HG03571 (cell line): ENCODE results near the gene ABCF3.
"Not testable (repeated sequence)": the region's sequence is repeated elsewhere in the genome, so short reads cannot be mapped to it uniquely, and the experiment has no call there.

Experiments
- ATAC-seq: cut with Tn5 transposase; IDR thresholded peaks from one replicate; pipeline ENCODE4 v1.9.1; 2021; ENCODE audit not compliant: unreplicated experiment

Gene ABCF3, protein sequence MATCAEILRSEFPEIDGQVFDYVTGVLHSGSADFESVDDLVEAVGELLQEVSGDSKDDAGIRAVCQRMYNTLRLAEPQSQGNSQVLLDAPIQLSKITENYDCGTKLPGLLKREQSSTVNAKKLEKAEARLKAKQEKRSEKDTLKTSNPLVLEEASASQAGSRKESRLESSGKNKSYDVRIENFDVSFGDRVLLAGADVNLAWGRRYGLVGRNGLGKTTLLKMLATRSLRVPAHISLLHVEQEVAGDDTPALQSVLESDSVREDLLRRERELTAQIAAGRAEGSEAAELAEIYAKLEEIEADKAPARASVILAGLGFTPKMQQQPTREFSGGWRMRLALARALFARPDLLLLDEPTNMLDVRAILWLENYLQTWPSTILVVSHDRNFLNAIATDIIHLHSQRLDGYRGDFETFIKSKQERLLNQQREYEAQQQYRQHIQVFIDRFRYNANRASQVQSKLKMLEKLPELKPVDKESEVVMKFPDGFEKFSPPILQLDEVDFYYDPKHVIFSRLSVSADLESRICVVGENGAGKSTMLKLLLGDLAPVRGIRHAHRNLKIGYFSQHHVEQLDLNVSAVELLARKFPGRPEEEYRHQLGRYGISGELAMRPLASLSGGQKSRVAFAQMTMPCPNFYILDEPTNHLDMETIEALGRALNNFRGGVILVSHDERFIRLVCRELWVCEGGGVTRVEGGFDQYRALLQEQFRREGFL

DNA sequence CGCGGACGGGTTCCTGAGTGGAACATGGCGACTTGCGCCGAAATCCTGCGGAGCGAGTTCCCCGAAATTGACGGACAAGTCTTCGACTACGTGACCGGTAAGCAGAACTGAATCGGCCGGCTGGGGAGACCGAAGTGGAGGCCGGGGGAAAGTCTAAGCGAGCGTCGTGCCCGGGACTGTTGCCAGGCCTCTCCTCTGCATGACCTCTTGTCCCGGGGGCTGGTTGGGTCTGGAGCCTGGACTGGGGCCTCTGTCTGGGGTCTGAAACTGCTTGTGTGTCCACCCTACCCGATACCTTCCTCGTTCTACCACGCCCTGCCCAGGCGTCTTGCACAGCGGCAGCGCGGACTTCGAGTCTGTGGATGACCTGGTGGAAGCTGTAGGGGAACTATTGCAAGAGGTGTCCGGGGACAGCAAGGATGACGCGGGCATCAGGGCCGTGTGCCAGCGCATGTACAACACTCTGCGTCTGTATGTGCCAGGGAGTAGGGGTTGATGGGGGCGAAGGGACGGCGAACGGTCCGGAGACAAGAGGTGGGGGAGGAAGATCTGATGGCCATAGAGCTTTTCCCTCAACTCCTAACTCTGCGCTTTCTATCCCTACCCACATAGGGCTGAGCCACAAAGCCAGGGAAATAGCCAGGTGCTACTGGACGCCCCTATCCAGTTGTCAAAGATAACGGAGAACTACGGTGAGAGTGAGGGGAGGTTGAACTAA, at the start of gene ABCF3:
TSS of gene ABCF3 (plus strand) at position 16 of the 718 bp plus-strand sequence. CDS start at position 25, 9 bp downstream.
- ATAC-seq = peak; percentile 16

DNA sequence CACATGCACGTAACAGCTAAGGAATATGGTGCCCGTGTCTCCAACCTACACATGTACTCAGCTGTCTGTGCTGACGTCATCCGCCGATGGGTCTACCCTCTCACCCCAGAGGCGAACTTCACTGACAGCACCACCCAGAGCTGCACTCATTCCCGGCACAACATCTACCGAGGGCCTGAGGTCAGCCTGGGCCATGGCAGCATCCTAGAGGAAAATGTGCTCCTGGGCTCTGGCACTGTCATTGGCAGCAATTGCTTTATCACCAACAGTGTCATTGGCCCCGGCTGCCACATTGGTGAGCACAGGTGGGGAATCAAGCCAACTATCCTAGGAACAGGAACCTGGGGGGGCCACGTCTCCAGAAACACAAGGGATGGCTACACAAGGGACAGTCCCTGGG, 45.6 kb upstream of the ABCF3 start:
- ATAC-seq = no peak

DNA sequence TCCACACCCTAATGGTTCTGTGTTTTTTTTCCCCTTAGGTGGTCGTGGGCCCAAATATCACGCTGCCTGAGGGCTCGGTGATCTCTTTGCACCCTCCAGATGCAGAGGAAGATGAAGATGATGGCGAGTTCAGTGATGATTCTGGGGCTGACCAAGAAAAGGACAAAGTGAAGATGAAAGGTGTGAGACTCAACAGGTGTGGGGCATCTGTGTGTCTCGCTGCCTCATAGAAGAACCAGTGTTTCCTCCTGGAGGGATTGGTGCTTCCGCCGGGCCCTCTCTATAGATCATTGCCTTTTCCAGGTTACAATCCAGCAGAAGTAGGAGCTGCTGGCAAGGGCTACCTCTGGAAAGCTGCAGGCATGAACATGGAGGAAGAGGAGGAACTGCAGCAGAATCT, 43.8 kb upstream of the ABCF3 start:
- ATAC-seq = no peak

DNA sequence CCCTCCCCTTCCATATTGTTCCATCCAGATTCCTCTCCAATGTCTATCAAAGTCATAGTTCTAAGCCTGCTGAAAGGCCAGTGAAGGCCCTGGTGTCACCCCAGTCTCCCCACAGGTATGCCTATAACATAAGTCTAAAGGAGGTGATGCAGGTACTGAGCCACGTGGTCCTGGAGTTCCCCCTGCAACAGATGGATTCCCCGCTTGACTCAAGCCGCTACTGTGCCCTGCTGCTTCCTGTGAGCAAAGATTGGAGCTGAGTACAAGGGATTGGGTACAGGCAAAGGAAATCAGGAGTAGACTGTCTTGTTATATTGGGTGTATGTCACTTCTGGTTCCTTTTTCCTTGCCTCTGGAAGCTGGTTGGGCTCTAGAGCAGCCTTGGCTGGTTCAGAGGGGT, 42.7 kb upstream of the ABCF3 start:
- no peak for ATAC-seq

DNA sequence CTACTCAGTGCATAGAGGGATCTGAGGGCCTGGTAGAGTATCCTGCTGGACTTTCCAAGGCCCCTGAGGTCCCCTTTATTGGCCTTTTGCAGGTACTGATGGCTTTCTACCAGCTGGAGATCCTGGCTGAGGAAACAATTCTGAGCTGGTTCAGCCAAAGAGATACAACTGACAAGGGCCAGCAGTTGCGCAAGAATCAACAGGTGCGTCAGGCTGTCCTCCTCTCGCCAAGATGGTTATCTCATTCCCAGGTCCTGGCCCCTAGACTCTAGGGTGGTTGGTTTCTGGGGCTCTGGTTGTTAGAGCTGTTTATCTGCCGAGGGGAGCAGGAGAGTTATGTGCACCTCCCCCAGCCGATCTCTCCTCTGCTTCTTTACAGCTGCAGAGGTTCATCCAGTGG, 41.5 kb upstream of the ABCF3 start:
- ATAC-seq = no peak

DNA sequence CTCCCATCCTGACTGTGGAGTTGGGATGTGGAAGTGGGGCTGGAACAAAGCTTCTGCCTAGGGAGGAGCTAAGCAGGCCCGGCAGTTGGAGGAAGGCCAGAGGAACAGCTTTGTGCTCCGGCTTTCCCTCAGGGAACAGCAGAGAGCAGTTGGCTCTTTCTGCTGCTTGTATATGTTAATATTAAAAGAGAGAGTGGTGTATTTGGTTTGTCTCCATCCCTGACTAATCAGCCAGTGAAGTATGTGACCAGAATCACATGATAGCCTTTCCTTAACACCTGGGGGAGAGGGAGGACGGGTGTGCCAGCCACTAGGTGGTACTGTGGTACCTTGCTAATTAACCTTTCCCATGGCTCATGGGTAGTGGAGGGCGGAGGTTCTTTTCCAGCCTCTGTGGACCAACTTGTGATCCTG, 40.9 kb upstream of the ABCF3 start:
- no peak for ATAC-seq

DNA sequence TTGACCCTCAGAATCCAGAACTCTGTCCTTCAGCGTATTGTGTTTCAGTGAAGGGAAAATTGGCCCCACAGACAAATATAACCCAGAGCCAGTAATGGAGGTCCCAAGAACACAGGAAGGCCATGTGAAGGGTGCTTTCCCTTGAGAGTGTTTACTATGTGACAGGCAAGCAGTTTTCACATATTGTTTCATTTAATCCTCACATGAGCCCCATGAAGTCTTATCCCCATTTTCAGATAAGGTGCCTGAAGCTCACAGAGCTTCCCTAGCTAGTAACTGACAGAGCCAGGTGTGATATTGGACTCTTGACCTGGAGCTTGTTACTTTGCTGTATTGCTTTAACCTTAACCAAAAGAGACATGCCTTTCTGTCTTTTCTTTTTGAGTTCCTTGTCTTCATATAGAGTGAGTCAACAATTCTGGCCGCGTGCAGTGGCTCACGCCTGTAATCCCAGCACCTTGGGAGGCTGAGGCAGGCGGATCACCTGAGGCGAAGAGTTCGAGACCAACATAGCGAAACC, 40.2 kb upstream of the ABCF3 start:
- no peak for ATAC-seq

DNA sequence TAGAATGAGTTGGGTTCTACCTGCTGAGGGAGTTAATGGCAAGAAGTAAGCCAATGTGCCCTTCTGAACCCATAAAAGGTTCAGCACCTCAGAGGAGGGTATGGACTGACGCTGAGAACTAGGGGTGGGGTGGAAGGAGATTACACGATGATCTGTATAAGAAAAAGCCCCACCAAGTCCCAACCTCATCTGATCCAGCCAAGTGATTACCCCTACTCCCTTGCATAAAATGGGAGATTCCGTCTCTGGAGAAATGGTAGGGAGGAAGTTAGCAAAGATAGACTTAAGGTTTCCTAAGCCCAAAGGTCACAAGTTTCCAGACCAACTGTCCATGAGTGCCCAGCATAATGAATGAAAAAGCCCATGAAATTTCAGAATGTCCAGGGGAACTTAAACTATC, 37.9 kb upstream of the ABCF3 start:
- no peak for ATAC-seq

DNA sequence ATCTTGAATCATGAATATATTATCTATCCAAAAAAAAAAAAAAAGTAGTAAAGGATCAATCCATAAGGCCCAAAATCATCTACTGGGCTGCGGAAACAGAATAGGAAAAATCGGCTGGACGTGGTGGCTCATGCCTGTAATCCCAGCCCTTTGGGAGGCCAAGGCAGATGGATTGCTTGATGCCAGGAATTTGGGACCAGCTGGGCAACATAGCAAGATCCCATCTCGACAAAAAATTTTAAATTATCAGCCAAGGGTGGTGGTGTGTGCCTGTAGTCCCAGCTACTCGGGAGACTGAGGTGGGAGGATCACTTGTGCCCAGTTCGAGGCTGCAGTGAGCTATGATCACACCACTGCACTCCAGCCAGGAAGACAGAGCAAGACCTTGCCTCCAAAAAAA, 36.9 kb upstream of the ABCF3 start:
- ATAC-seq = no peak

DNA sequence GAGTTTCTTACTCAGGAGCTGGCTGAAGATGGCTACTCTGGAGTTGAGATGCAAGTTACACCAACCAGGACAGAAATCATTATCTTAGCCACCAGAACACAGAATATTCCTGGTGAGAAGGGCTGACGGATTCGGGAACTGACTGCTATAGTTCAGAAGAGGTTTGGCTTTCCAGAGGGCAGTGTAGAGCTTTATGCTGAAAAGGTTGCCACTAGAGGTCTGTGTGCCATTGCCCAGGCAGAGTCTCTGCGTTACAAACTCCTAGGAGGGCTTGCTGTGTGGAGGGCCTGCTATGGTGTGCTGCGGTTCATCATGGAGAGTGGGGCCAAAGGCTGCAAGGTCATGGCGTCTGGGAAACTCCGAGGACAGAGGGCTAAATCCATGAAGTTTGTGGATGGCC, 36.2 kb upstream of the ABCF3 start:
- ATAC-seq = not testable (repeated sequence)

DNA sequence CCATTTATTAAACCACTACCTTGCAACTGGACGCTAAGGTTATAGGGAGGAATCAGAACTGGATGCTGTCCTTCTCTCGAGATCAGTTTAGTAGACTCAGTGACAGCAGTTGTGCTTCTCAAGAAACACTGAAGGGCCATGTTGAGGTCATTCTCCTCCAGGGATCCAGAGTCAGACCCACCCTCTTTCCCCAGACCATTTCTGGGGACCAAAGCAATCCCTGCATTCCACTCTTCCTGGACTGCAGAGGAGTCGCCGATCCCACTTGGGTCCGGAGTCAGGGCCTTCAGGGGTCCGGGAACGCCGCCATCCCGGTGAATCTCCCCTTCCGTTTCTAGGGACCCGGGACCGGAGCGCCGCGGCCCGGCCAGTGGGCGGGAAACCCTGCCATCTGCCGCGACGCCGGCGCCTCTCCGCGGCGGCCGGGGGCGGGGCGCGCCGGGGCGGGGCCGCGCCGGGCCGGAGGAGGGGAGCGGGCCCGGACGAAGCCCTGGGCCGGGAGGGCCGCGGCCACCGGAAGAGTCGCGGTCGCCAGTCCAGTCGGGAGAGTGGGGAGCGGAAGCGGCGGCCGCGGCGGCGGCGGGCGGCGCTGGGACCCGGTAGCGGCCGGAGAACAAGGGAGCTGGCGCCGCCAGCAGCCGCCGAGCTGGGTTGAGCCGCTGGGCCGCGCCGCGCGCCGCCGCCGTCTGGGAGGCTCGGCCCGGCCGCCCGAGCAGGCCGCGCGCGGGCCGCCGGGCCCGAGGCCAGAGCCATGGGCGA, 30.9 kb upstream of the ABCF3 start, which contains the start of gene DVL3:
TSS of gene DVL3 (plus strand) at position 493 of the 759 bp plus-strand sequence. CDS start at position 752, 259 bp downstream.
- peak; percentile 62 for ATAC-seq

DNA sequence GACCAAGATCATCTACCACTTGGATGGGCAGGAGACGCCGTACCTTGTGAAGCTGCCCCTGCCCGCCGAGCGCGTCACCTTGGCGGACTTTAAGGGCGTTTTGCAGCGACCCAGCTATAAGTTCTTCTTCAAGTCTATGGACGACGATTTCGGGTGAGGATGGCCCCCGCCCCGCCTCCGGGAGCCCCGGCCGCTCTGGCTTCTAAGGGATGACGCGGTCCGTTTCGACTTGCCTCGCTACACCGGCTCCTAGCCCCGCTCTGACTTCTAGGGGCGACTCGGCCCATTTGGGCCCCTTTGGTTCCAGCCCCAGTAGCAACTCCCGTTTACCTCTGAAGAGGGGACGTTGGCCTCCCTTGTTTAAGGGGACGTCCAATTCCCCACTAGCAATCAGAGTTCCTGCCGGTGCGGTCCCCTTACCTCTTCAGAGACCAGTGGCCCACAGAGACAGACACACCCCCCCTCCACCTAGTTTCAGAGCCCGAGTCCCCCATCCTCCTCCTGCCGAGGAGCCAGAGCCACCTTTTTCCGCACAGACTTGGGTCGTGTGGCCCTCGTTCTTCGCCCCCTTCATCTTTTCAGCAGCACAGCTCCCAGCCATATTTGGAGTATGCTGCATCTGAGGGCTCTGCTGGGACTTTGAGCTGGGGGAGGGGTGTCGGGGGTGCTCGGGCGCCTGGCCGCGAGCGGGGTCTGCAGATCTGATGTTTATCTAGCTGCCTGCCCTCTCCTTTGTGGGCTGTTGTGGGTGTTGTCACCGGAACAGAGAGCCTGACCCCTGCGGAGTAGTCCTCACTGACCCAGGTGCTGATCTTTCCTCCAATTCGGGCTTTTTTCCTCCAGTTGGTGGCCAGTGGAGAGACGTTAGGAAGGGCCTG, 30.1 kb upstream of the ABCF3 start:
- peak; percentile 23 for ATAC-seq

DNA sequence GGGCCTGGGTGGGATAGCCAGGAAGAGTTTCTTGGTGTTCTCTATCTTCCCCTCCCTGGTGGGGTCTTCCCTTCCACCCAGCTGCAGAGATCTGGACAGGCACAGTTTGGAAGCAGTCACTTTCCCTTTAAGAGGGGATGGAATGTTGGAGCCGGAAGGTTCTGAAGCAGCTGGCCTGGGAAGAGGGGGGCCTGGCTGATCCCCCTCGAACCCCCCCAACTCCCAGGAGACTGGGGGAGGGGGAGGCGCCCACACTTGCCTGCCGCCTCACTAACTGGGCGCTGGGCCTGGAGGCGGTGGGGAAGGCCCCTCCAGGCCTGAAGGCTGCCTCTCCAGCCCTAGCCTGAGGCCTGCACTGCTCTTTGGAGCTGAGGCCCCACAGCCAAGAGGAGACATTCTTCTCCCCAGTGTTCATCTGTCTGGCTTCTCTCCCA, 29.5 kb upstream of the ABCF3 start:
- no peak for ATAC-seq

DNA sequence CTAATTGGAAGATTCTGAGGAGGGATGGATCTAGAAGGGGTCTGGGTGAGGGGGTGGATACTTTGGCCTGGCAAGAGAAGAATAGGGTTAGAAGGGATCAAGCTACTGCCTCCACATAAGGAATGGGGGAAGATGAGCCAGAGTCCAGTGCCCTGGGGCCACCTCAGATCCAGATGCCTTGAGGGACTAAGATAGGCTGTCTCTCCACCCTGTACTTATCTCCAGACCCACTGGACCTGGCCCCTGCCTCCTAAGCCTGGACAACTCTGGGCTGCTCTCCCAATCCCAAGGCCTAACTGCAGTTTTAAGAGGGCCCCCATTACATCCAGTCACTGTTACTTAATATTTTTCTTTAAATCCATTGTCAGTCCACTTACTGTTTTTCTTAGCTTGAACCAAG, 28.8 kb upstream of the ABCF3 start:
- no peak for ATAC-seq

DNA sequence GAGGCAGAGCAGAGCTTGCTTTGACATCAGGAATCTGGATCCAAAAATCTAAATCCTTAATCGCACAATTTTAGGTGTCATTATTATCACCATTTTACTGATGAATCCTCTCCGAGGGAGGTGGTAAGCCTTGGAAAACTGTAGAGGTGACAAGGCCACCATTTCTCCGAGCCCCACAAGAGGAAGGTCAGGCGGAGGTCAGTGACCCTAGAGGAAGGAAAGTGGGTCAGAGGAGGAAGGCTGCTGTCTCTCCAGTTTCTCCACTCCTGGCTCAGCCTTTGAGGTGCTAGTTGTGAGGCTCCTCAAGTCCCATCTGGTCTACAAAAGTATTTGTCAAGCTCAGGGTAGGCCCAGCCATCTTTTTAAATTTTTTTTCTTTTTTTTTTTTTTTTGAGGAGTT, 27.6 kb upstream of the ABCF3 start:
- ATAC-seq = no peak

DNA sequence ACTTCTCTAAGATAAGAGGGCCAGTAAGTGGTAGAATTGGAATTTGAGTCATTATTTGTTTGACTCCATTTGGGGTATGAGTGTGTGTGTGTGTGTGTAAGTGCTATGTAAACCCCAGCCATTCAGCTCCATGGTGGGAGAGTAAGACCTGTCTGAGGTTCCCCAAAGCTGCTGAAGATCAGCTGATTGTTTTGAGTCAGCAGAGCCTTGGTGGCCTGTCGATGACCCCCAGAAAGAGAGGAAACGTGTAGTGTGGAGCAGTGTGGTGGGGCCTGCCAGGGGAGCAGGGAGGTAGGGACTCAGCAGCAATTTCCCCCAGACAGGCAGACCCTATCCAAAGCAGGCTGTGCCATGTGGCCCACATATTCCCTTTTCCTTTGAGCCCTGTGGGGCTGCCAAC, 25.5 kb upstream of the ABCF3 start:
- ATAC-seq = no peak

DNA sequence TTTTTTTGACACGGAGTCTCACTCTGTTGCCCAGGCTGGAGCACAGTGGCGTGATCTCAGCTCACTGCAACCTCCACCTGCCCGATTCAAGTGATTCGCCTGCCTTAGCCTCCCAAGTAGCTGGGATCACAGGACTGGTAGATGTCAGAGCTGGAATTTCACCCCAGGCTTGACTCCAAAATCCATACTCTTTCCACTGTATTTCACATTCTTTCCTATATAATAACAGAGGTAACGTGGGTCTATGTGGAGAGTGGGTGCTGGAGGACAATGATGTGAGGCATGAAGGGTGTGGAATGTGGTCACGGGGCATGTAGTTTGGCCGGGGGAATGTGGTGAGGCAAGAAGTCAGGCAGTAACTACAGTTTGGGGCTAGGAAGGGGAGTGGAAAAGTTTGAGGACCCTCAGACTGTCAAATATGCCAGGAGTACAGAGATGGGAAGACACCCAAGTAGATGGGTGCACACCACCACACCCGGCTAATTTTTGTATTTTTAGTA, 23.4 kb upstream of the ABCF3 start:
- ATAC-seq = not testable (repeated sequence)

DNA sequence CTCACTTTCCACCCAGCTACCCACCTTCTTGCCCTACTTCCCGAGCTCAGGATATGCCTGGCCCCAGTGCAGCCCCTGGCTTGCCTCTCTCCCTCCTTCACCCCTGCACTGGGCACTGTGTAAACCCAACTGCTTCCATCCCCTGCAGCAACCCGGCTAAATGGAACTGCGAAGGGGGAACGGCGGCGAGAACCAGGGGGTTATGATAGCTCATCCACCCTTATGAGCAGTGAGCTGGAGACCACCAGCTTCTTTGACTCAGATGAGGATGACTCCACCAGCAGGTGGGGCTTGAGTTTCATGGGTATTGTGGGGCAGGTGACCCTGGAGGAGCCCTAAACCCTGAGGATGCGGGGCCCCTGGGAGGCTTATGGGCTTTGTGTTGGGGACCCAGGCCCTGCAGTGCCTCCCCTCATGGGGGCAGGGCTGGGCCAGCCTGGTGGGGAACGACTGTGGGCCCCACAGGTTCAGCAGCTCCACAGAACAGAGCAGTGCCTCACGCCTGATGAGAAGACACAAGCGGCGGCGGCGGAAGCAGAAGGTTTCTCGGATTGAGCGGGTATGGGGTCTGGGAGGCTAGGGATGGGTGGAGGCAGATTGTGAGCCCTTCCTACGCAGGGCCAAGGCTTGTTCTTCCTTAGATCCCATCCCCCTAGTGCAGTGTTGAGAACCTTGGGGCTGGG, 21.2 kb upstream of the ABCF3 start:
- no peak for ATAC-seq

DNA sequence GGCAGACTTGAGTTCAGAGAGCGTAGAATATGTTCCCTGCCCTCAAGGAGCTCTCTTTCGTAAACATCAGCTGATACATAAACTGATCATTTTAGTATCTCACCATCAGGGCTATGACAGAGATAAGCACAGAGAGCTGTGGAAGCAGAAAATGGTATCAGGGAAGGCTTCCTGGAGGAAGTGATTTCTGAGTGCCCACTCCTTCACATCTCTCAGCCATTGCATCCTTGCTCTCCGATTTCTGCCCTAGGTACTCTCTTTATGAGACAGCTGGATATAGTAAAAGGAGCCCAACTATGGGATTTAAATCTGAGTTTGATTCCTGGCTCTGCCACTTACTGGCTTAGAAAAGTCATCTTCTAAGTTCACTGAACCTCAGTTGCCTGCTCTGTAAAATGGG, 20.5 kb upstream of the ABCF3 start:
- no peak for ATAC-seq
